ENCODE results near the gene FNDC5.

Gene FNDC5

GRCh38 chr1:32884032-32884372 is 13.3 kb upstream of the FNDC5 start:
- DNase-seq (ENCODE audit: low read depth), result no peak

- no peak for DNase-seq (ENCODE audit: low read depth)
Measured at GRCh38 chr1:32883338-32884031, 12.8 kb upstream of the FNDC5 start.

- DNase-seq (ENCODE audit: low read depth), result no peak
Measured at GRCh38 chr1:32881871-32882850, 11.4 kb upstream of the FNDC5 start.

- no peak for DNase-seq (ENCODE audit: low read depth)
Measured at GRCh38 chr1:32881291-32881690, 10.6 kb upstream of the FNDC5 start.

- DNase-seq (ENCODE audit: low read depth), result no peak
Measured at GRCh38 chr1:32878637-32879041, 7.9 kb upstream of the FNDC5 start.

- no peak for DNase-seq (ENCODE audit: low read depth)
Measured at GRCh38 chr1:32878183-32878582, 7.5 kb upstream of the FNDC5 start.

GRCh38 chr1:32877211-32878110 is 6.7 kb upstream of the FNDC5 start:
- DNase-seq (ENCODE audit: low read depth), result no peak

GRCh38 chr1:32876341-32877210 is 5.9 kb upstream of the FNDC5 start:
- peak; percentile 27 for DNase-seq (ENCODE audit: low read depth)

- no peak for DNase-seq (ENCODE audit: low read depth)
Measured at GRCh38 chr1:32874860-32875752, 4.4 kb upstream of the FNDC5 start.

GRCh38 chr1:32873484-32873883 is 2.8 kb upstream of the FNDC5 start:
- no peak for DNase-seq (ENCODE audit: low read depth)

GRCh38 chr1:32872192-32872460 is 1.4 kb upstream of the FNDC5 start:
- no peak for DNase-seq (ENCODE audit: low read depth)

GRCh38 chr1:32871364-32872191 is 866 bp upstream of the FNDC5 start:
- DNase-seq (ENCODE audit: low read depth), result no peak

GRCh38 chr1:32869923-32870614 is 643 bp downstream of the FNDC5 start:
- no peak for DNase-seq (ENCODE audit: low read depth)

GRCh38 chr1:32868806-32869455 is 1.8 kb downstream of the FNDC5 start:
- DNase-seq (ENCODE audit: low read depth), result no peak

- no peak for DNase-seq (ENCODE audit: low read depth)
Measured at GRCh38 chr1:32868085-32868484, 2.6 kb downstream of the FNDC5 start.

- DNase-seq (ENCODE audit: low read depth), result no peak
Measured at GRCh38 chr1:32867671-32868070, 3.0 kb downstream of the FNDC5 start.

- no peak for DNase-seq (ENCODE audit: low read depth)
Measured at GRCh38 chr1:32867151-32867550, 3.6 kb downstream of the FNDC5 start.

- DNase-seq (ENCODE audit: low read depth), result no peak
Measured at GRCh38 chr1:32865639-32866405, 4.9 kb downstream of the FNDC5 start.
